Breast epithelium (tissue), 4 donors: ENCODE measurements around the gene KRT10. TPM values are rescaled to one million over a fixed set of nuclear protein-coding genes. Genes with fewer than 3 reads are reported as not detected.
A peak's percentile ranks its signal among the peaks of the same experiment; 100 is the strongest.

Experiments
- DNase-seq, 2 donors: peaks; one replicate each; pipeline ENCODE4 v3.0.0-alpha.2; 2019; ENCODE audit warnings: low spot score in 2 of 2
- H3K27ac ChIP-seq, 2 donors: fragments of 200-600 bp; sonication (generic) in 1 of 2; one replicate each; pipeline ENCODE4 v1.5.1; 2016 to 2019; ENCODE audit warnings: mild to moderate bottlenecking in 1 of 2
- H3K27me3 ChIP-seq, 2 donors: fragments of 200-600 bp; sonication (generic) in 1 of 2; one replicate each; pipeline versions ENCODE4 v1.5.1 to v1.6.0; 2017 to 2019; ENCODE audit warnings: control low read depth in 1 of 2, mild to moderate bottlenecking in 1 of 2
- H3K36me3 ChIP-seq: fragments of 200-600 bp; one replicate; pipeline ENCODE4 v1.5.1; 2019
- H3K4me1 ChIP-seq, 2 donors: fragments of 200-600 bp; sonication (generic); one replicate each; pipeline ENCODE4 v1.5.1; 2016 to 2019; ENCODE audit warnings: control low read depth in 1 of 2
- H3K4me3 ChIP-seq, 3 donors: fragments of 200-600 bp; sonication (generic); 1 replicate in 2 of 3; 2 replicates in 1 of 3; pipeline ENCODE4 v1.5.1; 2016 to 2019; ENCODE audit warnings: mild to moderate bottlenecking in 3 of 3, moderate library complexity in 2 of 3
- H3K9me3 ChIP-seq, 2 donors: fragments of 200-600 bp; sonication (generic) in 1 of 2; one replicate each; pipeline ENCODE4 v1.5.1; 2016 to 2019; ENCODE audit warnings: control low read depth in 1 of 2
- CTCF ChIP-seq, 3 donors: fragments of 450-650 bp; IDR thresholded peaks; one replicate each; pipeline ENCODE4 v1.5.1; 2016 to 2017; ENCODE audit warnings: antibody characterized with exemption in 3 of 3, mild to moderate bottlenecking in 3 of 3, moderate library complexity in 3 of 3
- POLR2A ChIP-seq: fragments of 450-650 bp; IDR thresholded peaks from one replicate; pipeline ENCODE4 v1.6.1; 2016; ENCODE audit warnings: antibody characterized with exemption, mild to moderate bottlenecking, moderate library complexity
- POLR2AphosphoS5 ChIP-seq, 3 donors: sonication (generic); formaldehyde crosslinking; IDR thresholded peaks; one replicate each; pipeline ENCODE4 v1.6.1; 2017; ENCODE audit warnings: antibody characterized with exemption in 3 of 3
- intact Hi-C: fragments of 100-400 bp; cut with DNase I; formaldehyde crosslinking; loops from one replicate; pipeline ENCODE4 v1.15.1; 2023; ENCODE audit warnings: low total_unique reads
- total RNA-seq, 3 donors: library from RNA; depleted of rRNA; stranded (reverse); fragments of >200 nt; gene quantifications; one replicate each; pipeline ENCODE4 v1.1.0, GENCODE V29; 2016

KRT10 gene
- total RNA-seq, 3 donors from 2014 or later = 6.2 to 14.7 (median 7.6) TPM

- Histone ChIP-seq H3K4me1 (no peaks in the 10 kb centered on the region), H3K36me3 (no peaks in the 10 kb centered on the region), H3K9me3 (no peaks in the 10 kb centered on the region), H3K27ac (no peak overlapping the region), H3K4me3 (no peak overlapping the region), H3K27me3 (no peaks in the 10 kb centered on the region)
- intact Hi-C loops = no loop called here
- TF ChIP-seq POLR2AphosphoS5 (IDR thresholded peaks at IDR 0.05) (no peak), CTCF (IDR thresholded peaks at IDR 0.05) (no peak), POLR2A (no peak)
- no peak for DNase-seq
Measured at GRCh38 chr17:40793832-40794231, 28.6 kb downstream of the KRT10 start.

GRCh38 chr17:40791787-40792436 lies 30.5 kb downstream of the KRT10 start:
- Histone ChIP-seq H3K27me3 (no peaks in the 10 kb centered on the region), H3K4me3 (no peak overlapping the region), H3K4me1 (no peaks in the 10 kb centered on the region), H3K27ac (no peak overlapping the region), H3K36me3 (no peaks in the 10 kb centered on the region), H3K9me3 (no peaks in the 10 kb centered on the region)
- intact Hi-C loops = no loop called here
- DNase-seq = no peak
- TF ChIP-seq POLR2AphosphoS5 (IDR thresholded peaks at IDR 0.05) (no peak), CTCF (IDR thresholded peaks at IDR 0.05) (peak; percentile 38 to 62 (median 62)), POLR2A (no peak)

GRCh38 chr17:40791111-40791510 lies 31.3 kb downstream of the KRT10 start:
- H3K36me3 ChIP-seq = no peaks in the 10 kb centered on the region
- DNase-seq = no peak
- no peaks in the 10 kb centered on the region for H3K27me3 ChIP-seq
- H3K27ac ChIP-seq = no peak overlapping the region
- TF ChIP-seq POLR2AphosphoS5 (IDR thresholded peaks at IDR 0.05) (no peak), CTCF (IDR thresholded peaks at IDR 0.05) (no peak), POLR2A (no peak)
- H3K9me3 ChIP-seq = no peaks in the 10 kb centered on the region
- no peaks in the 10 kb centered on the region for H3K4me1 ChIP-seq
- no peak overlapping the region for H3K4me3 ChIP-seq
- intact Hi-C loops = no loop called here

GRCh38 chr17:40782450-40782849 lies 40.0 kb downstream of the KRT10 start, which contains the start of gene KRT27:
Gene KRT27 (minus strand): TSS chr17:40782550. CDS start chr17:40782493, 57 bp downstream.
- no peak for DNase-seq
- no peak for TF ChIP-seq CTCF (IDR thresholded peaks at IDR 0.05)
- TF ChIP-seq POLR2AphosphoS5 (IDR thresholded peaks at IDR 0.05) = no peak
- TF ChIP-seq POLR2A = no peak
- Histone ChIP-seq H3K27ac (no peak within 1 kb of the TSS), H3K4me3 (no peak within 1 kb of the TSS), H3K36me3 (no peaks in the 10 kb centered on the region), H3K27me3 (peaks cover 0 to 25% of the 10 kb centered on the region in 2 donors), H3K4me1 (no peaks in the 10 kb centered on the region), H3K9me3 (no peaks in the 10 kb centered on the region)
- intact Hi-C loops = no loop called here

- Histone ChIP-seq H3K27ac (no peak overlapping the region), H3K4me1 (no peaks in the 10 kb centered on the region), H3K36me3 (no peaks in the 10 kb centered on the region), H3K4me3 (peak overlapping the region in 2 of 3 donors; percentile 13 to 44), H3K9me3 (no peaks in the 10 kb centered on the region), H3K27me3 (peaks cover 0 to 25% of the 10 kb centered on the region in 2 donors)
- TF ChIP-seq POLR2AphosphoS5 (IDR thresholded peaks at IDR 0.05) (no peak), POLR2A (no peak), CTCF (IDR thresholded peaks at IDR 0.05) (no peak)
- DNase-seq = no peak
- intact Hi-C loops = no loop called here
Measured at GRCh38 chr17:40779181-40779909, 43.1 kb downstream of the KRT10 start.
